OCI-LY7 (cell line): ENCODE measurements around the gene PSD2. TPM values are rescaled to one million over a fixed set of nuclear protein-coding genes. Genes with fewer than 3 reads are reported as not detected.

ENCODE experiments used
- BruUV-seq: library from RNA; stranded (reverse); fragments of 400-500 nt; replicated peaks from 2 replicates; lab custom pipeline; 2021; lab: Mats Ljungman, UMichigan
- CTCF ChIA-PET: fragments of 300-600 bp; sonication (Branson Sonifier 250); formaldehyde crosslinking; loops from one replicate; lab custom pipeline; 2022; ENCODE audit warnings: antibody characterized with exemption; ENCODE audit not compliant: unreplicated experiment; lab: Charles Lee
- POLR2A ChIA-PET: fragments of 300-600 bp; sonication (Branson Sonifier 250); formaldehyde crosslinking; loops from one replicate; lab custom pipeline; 2022; ENCODE audit warnings: antibody characterized with exemption; lab: Charles Lee
- DNase-seq: peaks from one replicate; pipeline ENCODE4 v3.0.0-alpha.2; 2015; ENCODE audit warnings: low spot score
- H2AFZ ChIP-seq: fragments of 200-600 bp; sonication (generic), shearing (Covaris generic); 2 replicates; pipeline ENCODE4 v1.6.1; 2014; ENCODE audit warnings: mild to moderate bottlenecking, antibody characterized with exemption, low read length, moderate library complexity
- H3K27ac ChIP-seq: fragments of 200-600 bp; sonication (generic); 2 replicates; pipeline ENCODE4 v1.5.1; 2014; ENCODE audit warnings: mixed run types, low read depth, mild to moderate bottlenecking, moderate library complexity, low read length, inconsistent platforms; ENCODE audit not compliant: poor library complexity, severe bottlenecking
- H3K36me3 ChIP-seq: fragments of 200-600 bp; sonication (generic); 2 replicates; pipeline ENCODE4 v1.6.1; 2014; ENCODE audit warnings: mild to moderate bottlenecking, antibody characterized with exemption, low read length, moderate library complexity, mixed read lengths; ENCODE audit not compliant: insufficient read depth
- H3K4me1 ChIP-seq: fragments of 200-600 bp; sonication (generic); 2 replicates; pipeline ENCODE4 v1.5.1; 2014; ENCODE audit warnings: mild to moderate bottlenecking, low read length; ENCODE audit not compliant: insufficient read depth, poor library complexity, severe bottlenecking
- H3K4me2 ChIP-seq: fragments of 200-600 bp; sonication (generic); 2 replicates; pipeline ENCODE4 v1.6.1; 2014; ENCODE audit warnings: mild to moderate bottlenecking, low read length
- H3K4me3 ChIP-seq: fragments of 200-600 bp; sonication (generic); 2 replicates; pipeline ENCODE4 v1.5.1; 2014; ENCODE audit warnings: mild to moderate bottlenecking, low read depth, low read length; ENCODE audit not compliant: poor library complexity, severe bottlenecking
- H3K79me2 ChIP-seq: fragments of 200-600 bp; sonication (generic); 2 replicates; pipeline ENCODE4 v1.6.1; 2016; ENCODE audit warnings: low read depth, mild to moderate bottlenecking, low read length, moderate library complexity, mixed read lengths; ENCODE audit not compliant: insufficient read depth
- H3K9me2 ChIP-seq: fragments of 200-600 bp; sonication (generic); 2 replicates; pipeline ENCODE4 v1.6.1; 2016; ENCODE audit warnings: mild to moderate bottlenecking, low read length, mixed read lengths; ENCODE audit not compliant: insufficient read depth
- H3K9me3 ChIP-seq: fragments of 200-600 bp; sonication (generic); 2 replicates; pipeline ENCODE4 v1.6.1; 2014; ENCODE audit warnings: mild to moderate bottlenecking, mixed run types, low read length, mixed read lengths
- H4K20me1 ChIP-seq: fragments of 200-600 bp; sonication (generic); 2 replicates; pipeline ENCODE4 v1.6.1; 2014; ENCODE audit warnings: mild to moderate bottlenecking, antibody characterized with exemption, low read length, moderate library complexity, mixed read lengths; ENCODE audit not compliant: insufficient read depth
- EZH2phosphoT487 ChIP-seq: fragments of 200-600 bp; sonication (generic); IDR thresholded peaks from 2 replicates; pipeline ENCODE4 v1.6.1; 2018; ENCODE audit warnings: low read depth, borderline replicate concordance, mild to moderate bottlenecking, mixed run types, antibody characterized with exemption, low read length, moderate library complexity, mixed read lengths
- intact Hi-C: fragments of 100-400 bp; cut with micrococcal nuclease; formaldehyde crosslinking; loops from one replicate; pipeline ENCODE4 v1.10.0; 2022; ENCODE audit not compliant: unreplicated experiment
- total RNA-seq, 2 experiments: library from RNA; depleted of rRNA in 1 of 2; stranded (reverse); fragments of >200 nt in 1 of 2; shearing (Covaris generic) in 1 of 2; gene quantifications; 2 replicates each; pipeline ENCODE4 v1.2.3, GENCODE V29; 2014 to 2022
- TF ChIP-seq, protein P1 (sequence below): fragments of 200-600 bp; sonication (generic); conservative IDR thresholded peaks from 2 replicates; pipeline ENCODE4 v1.5.1; 2014; ENCODE audit warnings: mild to moderate bottlenecking, antibody characterized with exemption, low read length, moderate library complexity, mixed read lengths

PSD2 gene
- total RNA-seq, 2 experiments from 2014 or later, result 0.11 to 0.13 TPM

DNA sequence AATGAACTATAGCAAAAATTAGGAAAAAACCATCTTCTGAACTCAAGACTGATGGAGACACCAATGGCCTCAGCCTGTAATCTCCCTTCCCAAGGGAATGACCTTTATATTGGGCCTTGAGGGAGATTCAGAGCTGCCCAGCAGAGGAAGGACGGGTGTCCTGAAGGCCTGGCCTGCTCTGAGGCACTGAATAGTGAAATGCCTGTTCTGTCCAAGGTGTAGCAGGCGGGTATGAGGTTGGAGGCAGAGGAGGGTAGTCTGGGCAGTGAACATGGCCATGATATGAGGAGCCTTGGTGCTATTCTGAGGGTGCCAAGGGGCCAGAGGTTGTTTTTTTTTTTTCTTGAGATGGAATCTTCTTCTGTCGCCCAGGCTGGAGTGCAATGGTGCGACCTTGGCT, 25.0 kb downstream of the PSD2 start:
- CTCF ChIA-PET, result no interaction called here
- Histone ChIP-seq H3K9me2 (no peaks in the 10 kb centered on the region), H3K79me2 (no peaks in the 10 kb centered on the region), H3K36me3 (no peaks in the 10 kb centered on the region), H3K4me2 (no peak overlapping the region), H3K4me1 (no peaks in the 10 kb centered on the region), H4K20me1 (no peaks in the 10 kb centered on the region), H2AFZ (no peak overlapping the region), H3K4me3 (no peak overlapping the region), H3K9me3 (no peaks in the 10 kb centered on the region), H3K27ac (no peak overlapping the region)
- intact Hi-C loops, result no loop called here
- POLR2A ChIA-PET, result no interaction called here
- no TSS peak for BruUV-seq
- TF ChIP-seq, protein P1, sequence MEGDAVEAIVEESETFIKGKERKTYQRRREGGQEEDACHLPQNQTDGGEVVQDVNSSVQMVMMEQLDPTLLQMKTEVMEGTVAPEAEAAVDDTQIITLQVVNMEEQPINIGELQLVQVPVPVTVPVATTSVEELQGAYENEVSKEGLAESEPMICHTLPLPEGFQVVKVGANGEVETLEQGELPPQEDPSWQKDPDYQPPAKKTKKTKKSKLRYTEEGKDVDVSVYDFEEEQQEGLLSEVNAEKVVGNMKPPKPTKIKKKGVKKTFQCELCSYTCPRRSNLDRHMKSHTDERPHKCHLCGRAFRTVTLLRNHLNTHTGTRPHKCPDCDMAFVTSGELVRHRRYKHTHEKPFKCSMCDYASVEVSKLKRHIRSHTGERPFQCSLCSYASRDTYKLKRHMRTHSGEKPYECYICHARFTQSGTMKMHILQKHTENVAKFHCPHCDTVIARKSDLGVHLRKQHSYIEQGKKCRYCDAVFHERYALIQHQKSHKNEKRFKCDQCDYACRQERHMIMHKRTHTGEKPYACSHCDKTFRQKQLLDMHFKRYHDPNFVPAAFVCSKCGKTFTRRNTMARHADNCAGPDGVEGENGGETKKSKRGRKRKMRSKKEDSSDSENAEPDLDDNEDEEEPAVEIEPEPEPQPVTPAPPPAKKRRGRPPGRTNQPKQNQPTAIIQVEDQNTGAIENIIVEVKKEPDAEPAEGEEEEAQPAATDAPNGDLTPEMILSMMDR, result no peak
- TF ChIP-seq EZH2phosphoT487, result no peak
- no peak for DNase-seq

DNA sequence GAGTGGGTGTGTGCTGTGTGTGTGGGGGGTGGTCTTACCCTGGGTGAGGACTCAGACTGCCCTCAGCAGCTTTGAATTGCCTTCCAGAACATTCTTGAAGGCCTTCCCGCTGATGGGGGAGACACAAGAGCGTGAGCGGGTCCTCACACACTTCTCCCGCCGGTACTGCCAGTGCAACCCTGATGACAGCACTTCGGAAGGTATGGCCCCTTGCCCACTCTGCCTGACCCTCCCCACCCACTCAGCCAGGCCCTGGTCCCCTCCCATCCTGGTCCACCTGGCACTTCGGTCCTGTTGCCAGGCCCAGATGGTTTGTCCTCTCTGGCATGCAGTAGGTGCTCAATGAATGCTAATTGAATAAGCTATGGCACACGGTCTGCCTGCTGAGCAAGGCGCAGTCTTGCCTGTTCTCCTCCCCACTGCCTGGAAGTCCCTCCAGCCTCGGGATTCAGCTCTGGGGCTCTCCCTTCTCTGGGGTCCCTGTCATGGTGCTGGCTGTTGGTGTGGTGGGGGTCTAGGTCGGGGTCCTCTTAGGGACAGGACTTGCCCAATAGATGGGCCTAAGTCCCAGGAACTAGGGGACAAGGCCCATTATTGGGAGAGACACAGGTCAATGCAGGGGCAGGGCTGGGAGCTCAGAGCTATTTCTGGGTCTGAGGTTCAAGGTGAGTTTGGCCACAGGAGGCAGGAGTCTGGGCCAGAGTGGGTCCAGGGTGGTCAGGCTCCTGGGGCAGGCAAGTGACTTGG, 26.4 kb downstream of the PSD2 start:
- H3K9me2 ChIP-seq, result no peaks in the 10 kb centered on the region
- no peak overlapping the region for H2AFZ ChIP-seq
- H4K20me1 ChIP-seq, result no peaks in the 10 kb centered on the region
- H3K4me2 ChIP-seq, result no peak overlapping the region
- no peak overlapping the region for H3K4me3 ChIP-seq
- no peak for TF ChIP-seq EZH2phosphoT487
- TF ChIP-seq, protein P1, result no peak
- DNase-seq, result no peak
- no peaks in the 10 kb centered on the region for H3K79me2 ChIP-seq
- no peaks in the 10 kb centered on the region for H3K9me3 ChIP-seq
- CTCF ChIA-PET, result no interaction called here
- POLR2A ChIA-PET, result no interaction called here
- intact Hi-C loops, result no loop called here
- H3K4me1 ChIP-seq, result no peaks in the 10 kb centered on the region
- no peaks in the 10 kb centered on the region for H3K36me3 ChIP-seq
- H3K27ac ChIP-seq, result no peak overlapping the region
- no TSS peak for BruUV-seq

GRCh38 chr5:139822553-139823425, 27.2 kb downstream of the PSD2 start:
- Histone ChIP-seq H3K4me1 (no peaks in the 10 kb centered on the region), H3K9me3 (no peaks in the 10 kb centered on the region), H3K27ac (no peak overlapping the region), H2AFZ (no peak overlapping the region), H4K20me1 (no peaks in the 10 kb centered on the region), H3K4me2 (no peak overlapping the region), H3K79me2 (no peaks in the 10 kb centered on the region), H3K9me2 (no peaks in the 10 kb centered on the region), H3K36me3 (no peaks in the 10 kb centered on the region), H3K4me3 (no peak overlapping the region)
- BruUV-seq, result no TSS peak
- CTCF ChIA-PET, result no interaction called here
- TF ChIP-seq, protein P1, result no peak
- no peak for TF ChIP-seq EZH2phosphoT487
- intact Hi-C loops, result no loop called here
- DNase-seq, result no peak
- POLR2A ChIA-PET, result no interaction called here
